H1 (cell line): ENCODE measurements around the gene EDC3. TPM values are rescaled to one million over a fixed set of nuclear protein-coding genes. Genes with fewer than 3 reads are reported as not detected.

ENCODE experiments used
- CTCF ChIA-PET: fragments of 300-600 bp; sonication (Branson Sonifier 250); formaldehyde crosslinking; loops from one replicate; lab custom pipeline; 2021; ENCODE audit not compliant: partially characterized antibody; lab: Charles Lee
- POLR2A ChIA-PET: fragments of 300-600 bp; sonication (Branson Sonifier 250); formaldehyde crosslinking; loops from one replicate; lab custom pipeline; 2021; ENCODE audit warnings: inconsistent platforms; ENCODE audit not compliant: partially characterized antibody; lab: Charles Lee
- DNase-seq, 2 experiments: peaks; one replicate each; pipeline versions ENCODE4 v3.0.0 to v3.0.0-alpha.2; 2010 to 2022; ENCODE audit warnings: low spot score in 2 of 2, low read depth in 1 of 2, mixed read lengths in 1 of 2
- FAIRE-seq: peaks from 2 replicates; lab custom pipeline; 2011; peaks lifted over from hg19 to GRCh38; lab: Jason Lieb, UNC
- H2AFZ ChIP-seq: 2 replicates; pipeline ENCODE4 v1.8.1; 2012; ENCODE audit warnings: low read length, inconsistent platforms
- H2AK5ac ChIP-seq: 2 replicates; pipeline ENCODE4 v1.6.1; 2013; ENCODE audit warnings: low read depth, low read length
- H2BK120ac ChIP-seq: replicated peaks from 2 replicates; pipeline ENCODE3; 2013; ENCODE audit warnings: low read depth, low read length, inconsistent platforms
- H2BK12ac ChIP-seq: 2 replicates; pipeline ENCODE4 v1.6.1; 2013; ENCODE audit warnings: low read depth, low read length
- H2BK15ac ChIP-seq: 2 replicates; pipeline ENCODE4 v1.6.1; 2013; ENCODE audit warnings: low read length
- H2BK20ac ChIP-seq: 2 replicates; pipeline ENCODE4 v1.6.1; 2013; ENCODE audit warnings: low read length
- H2BK5ac ChIP-seq: 2 replicates; pipeline ENCODE4 v1.6.1; 2013; ENCODE audit warnings: low read depth, low read length
- H3K14ac ChIP-seq: 2 replicates; pipeline ENCODE4 v1.6.1; 2013; ENCODE audit warnings: inconsistent platforms; ENCODE audit not compliant: insufficient read length
- H3K18ac ChIP-seq: 2 replicates; pipeline ENCODE4 v1.6.1; 2013; ENCODE audit warnings: low read length; ENCODE audit errors: extremely low read depth
- H3K23ac ChIP-seq: 2 replicates; pipeline ENCODE4 v1.6.1; 2013; ENCODE audit warnings: inconsistent platforms; ENCODE audit not compliant: insufficient read length
- H3K23me2 ChIP-seq: 2 replicates; pipeline ENCODE4 v1.6.1; 2013; ENCODE audit warnings: low read depth, low read length
- H3K27ac ChIP-seq: 2 replicates; pipeline ENCODE4 v1.6.1; 2011; ENCODE audit warnings: low read depth, low read length, inconsistent platforms
- H3K27me3 ChIP-seq, 4 experiments: replicated peaks in 1 of 4; 1 replicate in 1 of 4; 2 replicates in 3 of 4; pipeline versions ENCODE4 v1.6.1 to v1.8.1; 2011 to 2013; ENCODE audit warnings: low read length in 3 of 4, mild to moderate bottlenecking in 3 of 4, inconsistent platforms in 2 of 4, mixed read lengths in 2 of 4, moderate library complexity in 1 of 4; ENCODE audit not compliant: control insufficient read depth in 3 of 4, insufficient read depth in 3 of 4; ENCODE audit errors: extremely low read depth in 1 of 4
- H3K36me3 ChIP-seq, 4 experiments: 2 replicates each; pipeline versions ENCODE4 v1.6.1 to v1.8.1; 2011 to 2013; ENCODE audit warnings: mild to moderate bottlenecking in 4 of 4, low read length in 3 of 4, moderate library complexity in 2 of 4, control low read depth in 1 of 4, inconsistent platforms in 1 of 4; ENCODE audit not compliant: insufficient read depth in 4 of 4, control insufficient read depth in 2 of 4
- H3K4ac ChIP-seq: replicated peaks from 2 replicates; pipeline ENCODE3; 2013; ENCODE audit warnings: low read length, low read depth, mixed read lengths, inconsistent platforms; ENCODE audit not compliant: insufficient read length
- H3K4me1 ChIP-seq, 4 experiments: replicated peaks in 1 of 4; 1 replicate in 1 of 4; 2 replicates in 3 of 4; pipeline versions ENCODE4 v1.6.1 to v1.8.1; 2011 to 2013; ENCODE audit warnings: low read length in 3 of 4, inconsistent platforms in 2 of 4, mixed read lengths in 1 of 4; ENCODE audit not compliant: insufficient read depth in 4 of 4, control insufficient read depth in 3 of 4
- H3K4me2 ChIP-seq, 2 experiments: 2 replicates each; pipeline versions ENCODE4 v1.6.1 to v1.8.1; 2011 to 2013; ENCODE audit warnings: low read depth in 2 of 2, low read length in 2 of 2, control low read depth in 1 of 2, inconsistent platforms in 1 of 2, mild to moderate bottlenecking in 1 of 2; ENCODE audit not compliant: insufficient read depth in 1 of 2
- H3K4me3 ChIP-seq, 4 experiments: fragments of 200-600, 300-600 bp in 1 of 4; sonication (generic), shearing (Covaris generic), sonication (Bioruptor Twin) in 1 of 4; 2 replicates each; pipeline versions ENCODE4 v1.5.1 to v1.8.1; 2011 to 2016; ENCODE audit warnings: low read length in 4 of 4, low read depth in 3 of 4, control low read depth in 2 of 4, inconsistent platforms in 2 of 4, mild to moderate bottlenecking in 2 of 4, mixed read lengths in 1 of 4, moderate library complexity in 1 of 4; ENCODE audit not compliant: insufficient read depth in 2 of 4; ENCODE audit errors: extremely low read depth in 1 of 4
- H3K56ac ChIP-seq: replicated peaks from 2 replicates; pipeline ENCODE3; 2013; ENCODE audit warnings: low read depth, mild to moderate bottlenecking, mixed read lengths, low read length, inconsistent platforms; ENCODE audit not compliant: insufficient read length
- H3K79me1 ChIP-seq: 2 replicates; pipeline ENCODE4 v1.6.1; 2013; ENCODE audit warnings: low read depth, low read length, control low read depth
- H3K79me2 ChIP-seq, 2 experiments: 2 replicates each; pipeline versions ENCODE4 v1.6.1 to v1.8.1; 2012 to 2013; ENCODE audit warnings: low read length in 2 of 2, mild to moderate bottlenecking in 2 of 2, inconsistent platforms in 1 of 2; ENCODE audit not compliant: insufficient read depth in 2 of 2, control insufficient read depth in 1 of 2
- H3K9ac ChIP-seq, 4 experiments: replicated peaks in 1 of 4; 1 replicate in 1 of 4; 2 replicates in 3 of 4; pipeline versions ENCODE4 v1.6.1 to v1.8.1; 2011 to 2013; ENCODE audit warnings: low read depth in 3 of 4, low read length in 3 of 4, control low read depth in 2 of 4, mild to moderate bottlenecking in 2 of 4, moderate library complexity in 2 of 4, inconsistent platforms in 1 of 4; ENCODE audit errors: extremely low read depth in 1 of 4
- H3K9me3 ChIP-seq, 2 experiments: 2 replicates each; pipeline versions ENCODE4 v1.6.1 to v1.8.1; 2012 to 2013; ENCODE audit warnings: mild to moderate bottlenecking in 2 of 2, moderate library complexity in 2 of 2, control low read depth in 1 of 2, inconsistent platforms in 1 of 2, low read depth in 1 of 2, low read length in 1 of 2, mixed read lengths in 1 of 2; ENCODE audit not compliant: insufficient read depth in 2 of 2
- H4K20me1 ChIP-seq, 2 experiments: replicated peaks in 1 of 2; 2 replicates each; pipeline versions ENCODE3 to v1.8.1; 2011 to 2013; ENCODE audit warnings: inconsistent platforms in 2 of 2, low read length in 2 of 2, mild to moderate bottlenecking in 1 of 2; ENCODE audit not compliant: insufficient read depth in 2 of 2, control insufficient read depth in 1 of 2
- H4K5ac ChIP-seq: 2 replicates; pipeline ENCODE4 v1.6.1; 2013; ENCODE audit warnings: low read length, low read depth, mixed read lengths, inconsistent platforms; ENCODE audit not compliant: insufficient read length
- H4K8ac ChIP-seq: 2 replicates; pipeline ENCODE4 v1.8.0; 2013; ENCODE audit warnings: mild to moderate bottlenecking, moderate library complexity, low read length, inconsistent platforms; ENCODE audit not compliant: insufficient read depth; ENCODE audit errors: extremely low read depth
- H4K91ac ChIP-seq: replicated peaks from 2 replicates; pipeline ENCODE3; 2013; ENCODE audit warnings: low read length, mixed read lengths, inconsistent platforms; ENCODE audit not compliant: insufficient read length
- CREB1 ChIP-seq: IDR thresholded peaks from 2 replicates; pipeline ENCODE4 v1.6.1; 2012; ENCODE audit warnings: inconsistent platforms
- CTBP2 ChIP-seq: IDR thresholded peaks from 2 replicates; pipeline ENCODE4 v1.7.0; 2011; ENCODE audit warnings: borderline replicate concordance, mild to moderate bottlenecking, moderate library complexity, mixed read lengths, low read length; ENCODE audit not compliant: insufficient read depth, insufficient read length
- HDAC2 ChIP-seq, 2 experiments: fragments of 300-600 bp in 1 of 2; sonication (generic) in 1 of 2; IDR thresholded peaks; 2 replicates each; pipeline ENCODE4 v1.6.1; 2011 to 2012; ENCODE audit warnings: low read depth in 2 of 2, low read length in 2 of 2, mild to moderate bottlenecking in 2 of 2, moderate library complexity in 2 of 2, borderline replicate concordance in 1 of 2, inconsistent platforms in 1 of 2
- KDM5A ChIP-seq: fragments of 200-600 bp; IDR thresholded peaks from 2 replicates; pipeline ENCODE4 v1.7.1; 2012; ENCODE audit warnings: mild to moderate bottlenecking, low read length, inconsistent platforms, mixed read lengths
- MAX ChIP-seq: IDR thresholded peaks from 2 replicates; pipeline ENCODE4 v1.6.1; 2012; ENCODE audit warnings: inconsistent platforms
- PHF8 ChIP-seq: fragments of 200-600 bp; sonication (generic); conservative IDR thresholded peaks from 2 replicates; pipeline ENCODE4 v1.7.1; 2012; ENCODE audit warnings: low read depth, mild to moderate bottlenecking, inconsistent platforms, low read length, moderate library complexity
- RBBP5 ChIP-seq: IDR thresholded peaks from 2 replicates; pipeline ENCODE4 v1.7.1; 2012; ENCODE audit warnings: low read depth, mild to moderate bottlenecking, inconsistent platforms, low read length, moderate library complexity, borderline replicate concordance
- SP4 ChIP-seq: IDR thresholded peaks from 2 replicates; pipeline ENCODE4 v1.6.1; 2012; ENCODE audit warnings: low read length, inconsistent platforms
- SRF ChIP-seq: IDR thresholded peaks from 2 replicates; pipeline ENCODE4 v1.6.1; 2011; ENCODE audit warnings: mild to moderate bottlenecking, low read depth, low read length, moderate library complexity
- WGBS, 2 experiments: shearing (Covaris generic) in 1 of 2; methylation state at CpG; one replicate each; pipeline versions ENCODE4 v1.1.6 to v1.1.7; 2013 to 2015; ENCODE audit warnings: low lambda C conversion rate in 2 of 2, mixed read lengths in 2 of 2, inconsistent platforms in 1 of 2, low coverage in 1 of 2, missing lambda C conversion rate in 1 of 2; ENCODE audit not compliant: insufficient replicate concordance in 2 of 2, insufficient coverage in 1 of 2, insufficient read length in 1 of 2; ENCODE audit errors: extremely low coverage in 1 of 2, missing lambda C conversion rate in 1 of 2; 5-methylcytosine and 5-hydroxymethylcytosine counted together
- polyA plus RNA-seq, 7 experiments: library from polyadenylated mRNA; depleted of rRNA in 3 of 7; stranded (reverse) in 5 of 7; unstranded in 2 of 7; fragments of >200 nt in 5 of 7; fragments of 200-250 nt in 2 of 7; gene quantifications; 1 replicate in 5 of 7; 2 replicates in 1 of 7; 4 replicates in 1 of 7; pipeline versions ENCODE4 v1.2.1 to v1.2.3, GENCODE V29; 2011 to 2013; ENCODE audit warnings: missing spikeins in 2 of 7, mixed read lengths in 2 of 7
- total RNA-seq: library from RNA; stranded (reverse); fragmentation: NEBNext Ultra II Directional; extraction: Animal tissue kit (Norgen Biotek cat#: 25700); gene quantifications from 2 replicates; pipeline ENCODE4 v1.2.1, GENCODE V29; 2021

EDC3 gene
- total and polyA plus RNA-seq, 2 of the 8 experiments (the other 6 are each of a cell fraction or from before 2014, with no cell fraction given): 45.0 to 50.8 TPM

- peak overlapping the region; percentile 68; the same call in 1 of the 2 replicates for H4K8ac ChIP-seq
- peak overlapping the region; percentile 38 to 77 (median 69) for H3K4me3 ChIP-seq
- WGBS, 2 experiments: 4% methylated on average over 64 of the region's 86 CpGs; no CpG with 5 or more reads in 1 of the 2 experiments
- ChIA-PET CTCF (interaction anchor here (0.7 to 4.3 kb wide), 17 partner anchors 8 to 228 kb away, joined by 3 to 39 read pairs (median 4); partner anchors contain the start of genes CYP1A2 and EDC3), POLR2A (interaction anchor here (0.6 to 5.5 kb wide), 19 partner anchors 10 to 157 kb away, joined by 3 to 46 read pairs (median 3); partner anchors contain the start of genes CYP1A2 and EDC3)
- peak overlapping the region; percentile 50 for H3K56ac ChIP-seq
- H3K18ac ChIP-seq: peak overlapping the region; percentile 13; the same call in 1 of the 2 replicates
- no peaks in the 10 kb centered on the region for H3K79me1 ChIP-seq
- H3K23me2 ChIP-seq: peaks cover 11% of the 10 kb centered on the region; the same call in 1 of the 2 replicates
- H3K4me1 ChIP-seq: peaks cover 0 to 5% (median 0%) of the 10 kb centered on the region in 4 experiments; a peak in 3 of 7 replicates
- H3K4me2 ChIP-seq: peak overlapping the region; percentile 81 to 82
- H2BK20ac ChIP-seq: peak overlapping the region; percentile 55; the same call in 1 of the 2 replicates
- no peak overlapping the region for H3K23ac ChIP-seq
- H2BK5ac ChIP-seq: 0 out of 2 replicates have a peak overlapping the region, but pooled peaks have one; percentile 35
- H3K9me3 ChIP-seq: no peaks in the 10 kb centered on the region; a peak in 1 of 4 replicates
- peak overlapping the region; percentile 81 for H2AFZ ChIP-seq
- H3K27ac ChIP-seq: no peak overlapping the region
- no peaks in the 10 kb centered on the region for H4K20me1 ChIP-seq
- no peaks in the 10 kb centered on the region for H3K36me3 ChIP-seq
- H3K79me2 ChIP-seq: no peaks in the 10 kb centered on the region
- no peak overlapping the region for H3K4ac ChIP-seq
- no peak overlapping the region for H4K91ac ChIP-seq
- H2BK15ac ChIP-seq: peak overlapping the region; percentile 92; the same call in 1 of the 2 replicates
- H4K5ac ChIP-seq: no peak overlapping the region
- H2AK5ac ChIP-seq: no peak overlapping the region
- H3K9ac ChIP-seq: peak overlapping the region in 2 of 4 experiments; percentile 8 to 14; a peak in 1 of 7 replicates
- peak overlapping the region; percentile 72; the same call in 1 of the 2 replicates for H2BK12ac ChIP-seq
- no peak for FAIRE-seq
- DNase-seq: peak in 1 of 2 experiments; percentile 81
- H2BK120ac ChIP-seq: no peak overlapping the region
- H3K14ac ChIP-seq: no peak overlapping the region
- H3K27me3 ChIP-seq: peaks cover 11 to 31% (median 26%) of the 10 kb centered on the region in 4 experiments
- TF ChIP-seq PHF8: 0 out of 2 replicates have a peak, but pooled peaks have one; percentile 14
- no peak for TF ChIP-seq SP4
- TF ChIP-seq KDM5A: no peak
- no peak for TF ChIP-seq SRF
- TF ChIP-seq MAX: peak; percentile 1
- no peak for TF ChIP-seq HDAC2 (IDR thresholded peaks at IDR 0.05; ENCODE audit: borderline replicate concordance in 1 of 2, low read depth in 2 of 2, low read length in 2 of 2)
- TF ChIP-seq RBBP5: peak; percentile 49; the same call in 1 of the 2 replicates
- no peak for TF ChIP-seq CREB1
- TF ChIP-seq CTBP2: peak; percentile 32
Measured at GRCh38 chr15:74725845-74726773, 30.3 kb upstream of the EDC3 start.
